OCI-LY7 (cell line): ENCODE results near the gene TRIM72. TPM values are rescaled to one million over a fixed set of nuclear protein-coding genes. Genes with fewer than 3 reads are reported as not detected.

ENCODE experiments used
- BruUV-seq: library from RNA; stranded (reverse); fragments of 400-500 nt; replicated peaks from 2 replicates; lab custom pipeline; 2021; lab: Mats Ljungman, UMichigan
- CTCF ChIA-PET: fragments of 300-600 bp; sonication (Branson Sonifier 250); formaldehyde crosslinking; loops from one replicate; lab custom pipeline; 2022; ENCODE audit warnings: antibody characterized with exemption; ENCODE audit not compliant: unreplicated experiment; lab: Charles Lee
- POLR2A ChIA-PET: fragments of 300-600 bp; sonication (Branson Sonifier 250); formaldehyde crosslinking; loops from one replicate; lab custom pipeline; 2022; ENCODE audit warnings: antibody characterized with exemption; lab: Charles Lee
- DNase-seq: peaks from one replicate; pipeline ENCODE4 v3.0.0-alpha.2; 2015; ENCODE audit warnings: low spot score
- H2AFZ ChIP-seq: fragments of 200-600 bp; sonication (generic), shearing (Covaris generic); 2 replicates; pipeline ENCODE4 v1.6.1; 2014; ENCODE audit warnings: mild to moderate bottlenecking, antibody characterized with exemption, low read length, moderate library complexity
- H3K27ac ChIP-seq: fragments of 200-600 bp; sonication (generic); 2 replicates; pipeline ENCODE4 v1.5.1; 2014; ENCODE audit warnings: mixed run types, low read depth, mild to moderate bottlenecking, moderate library complexity, low read length, inconsistent platforms; ENCODE audit not compliant: poor library complexity, severe bottlenecking
- H3K36me3 ChIP-seq: fragments of 200-600 bp; sonication (generic); 2 replicates; pipeline ENCODE4 v1.6.1; 2014; ENCODE audit warnings: mild to moderate bottlenecking, antibody characterized with exemption, low read length, moderate library complexity, mixed read lengths; ENCODE audit not compliant: insufficient read depth
- H3K4me1 ChIP-seq: fragments of 200-600 bp; sonication (generic); 2 replicates; pipeline ENCODE4 v1.5.1; 2014; ENCODE audit warnings: mild to moderate bottlenecking, low read length; ENCODE audit not compliant: insufficient read depth, poor library complexity, severe bottlenecking
- H3K4me2 ChIP-seq: fragments of 200-600 bp; sonication (generic); 2 replicates; pipeline ENCODE4 v1.6.1; 2014; ENCODE audit warnings: mild to moderate bottlenecking, low read length
- H3K4me3 ChIP-seq: fragments of 200-600 bp; sonication (generic); 2 replicates; pipeline ENCODE4 v1.5.1; 2014; ENCODE audit warnings: mild to moderate bottlenecking, low read depth, low read length; ENCODE audit not compliant: poor library complexity, severe bottlenecking
- H3K79me2 ChIP-seq: fragments of 200-600 bp; sonication (generic); 2 replicates; pipeline ENCODE4 v1.6.1; 2016; ENCODE audit warnings: low read depth, mild to moderate bottlenecking, low read length, moderate library complexity, mixed read lengths; ENCODE audit not compliant: insufficient read depth
- H3K9me2 ChIP-seq: fragments of 200-600 bp; sonication (generic); 2 replicates; pipeline ENCODE4 v1.6.1; 2016; ENCODE audit warnings: mild to moderate bottlenecking, low read length, mixed read lengths; ENCODE audit not compliant: insufficient read depth
- H3K9me3 ChIP-seq: fragments of 200-600 bp; sonication (generic); 2 replicates; pipeline ENCODE4 v1.6.1; 2014; ENCODE audit warnings: mild to moderate bottlenecking, mixed run types, low read length, mixed read lengths
- H4K20me1 ChIP-seq: fragments of 200-600 bp; sonication (generic); 2 replicates; pipeline ENCODE4 v1.6.1; 2014; ENCODE audit warnings: mild to moderate bottlenecking, antibody characterized with exemption, low read length, moderate library complexity, mixed read lengths; ENCODE audit not compliant: insufficient read depth
- CTCF ChIP-seq: fragments of 200-600 bp; sonication (generic); conservative IDR thresholded peaks from 2 replicates; pipeline ENCODE4 v1.5.1; 2014; ENCODE audit warnings: mild to moderate bottlenecking, antibody characterized with exemption, low read length, moderate library complexity, mixed read lengths
- EZH2phosphoT487 ChIP-seq: fragments of 200-600 bp; sonication (generic); IDR thresholded peaks from 2 replicates; pipeline ENCODE4 v1.6.1; 2018; ENCODE audit warnings: low read depth, borderline replicate concordance, mild to moderate bottlenecking, mixed run types, antibody characterized with exemption, low read length, moderate library complexity, mixed read lengths
- intact Hi-C: fragments of 100-400 bp; cut with micrococcal nuclease; formaldehyde crosslinking; loops from one replicate; pipeline ENCODE4 v1.10.0; 2022; ENCODE audit not compliant: unreplicated experiment
- total RNA-seq, 2 experiments: library from RNA; depleted of rRNA in 1 of 2; stranded (reverse); fragments of >200 nt in 1 of 2; shearing (Covaris generic) in 1 of 2; gene quantifications; 2 replicates each; pipeline ENCODE4 v1.2.3, GENCODE V29; 2014 to 2022

The TRIM72 gene
- total RNA-seq, 2 experiments from 2014 or later = 0.13 to 1.1 TPM

GRCh38 chr16:31187808-31188189 is 26.1 kb upstream of the TRIM72 start:
- Histone ChIP-seq H3K9me2 (no peaks in the 10 kb centered on the region), H3K27ac (no peak overlapping the region), H3K79me2 (peaks cover 73% of the 10 kb centered on the region), H3K4me3 (no peak overlapping the region), H2AFZ (no peak overlapping the region), H3K4me2 (no peak overlapping the region), H3K36me3 (peaks cover 100% of the 10 kb centered on the region), H4K20me1 (peaks cover 67% of the 10 kb centered on the region), H3K4me1 (peaks cover 5% of the 10 kb centered on the region), H3K9me3 (no peaks in the 10 kb centered on the region)
- intact Hi-C loops = no loop called here
- DNase-seq = no peak
- TF ChIP-seq CTCF (no peak), EZH2phosphoT487 (no peak)
- POLR2A ChIA-PET = interaction anchor here (1.1 kb wide), 1 partner anchor 14 kb away, joined by 4 read pairs; no protein-coding TSS in a partner anchor
- no TSS peak for BruUV-seq
- CTCF ChIA-PET = no interaction called here

- ChIA-PET CTCF (no interaction called here), POLR2A (interaction anchor here (1.1 to 1.2 kb wide), 2 partner anchors 13 kb away, joined by 3 to 4 read pairs; no protein-coding TSS in a partner anchor)
- peaks cover 63% of the 10 kb centered on the region for H3K79me2 ChIP-seq
- no peak overlapping the region for H2AFZ ChIP-seq
- no peaks in the 10 kb centered on the region for H3K9me3 ChIP-seq
- no peak overlapping the region for H3K4me3 ChIP-seq
- BruUV-seq = no TSS peak
- H3K4me2 ChIP-seq = no peak overlapping the region
- no peaks in the 10 kb centered on the region for H3K9me2 ChIP-seq
- peaks cover 100% of the 10 kb centered on the region for H3K36me3 ChIP-seq
- DNase-seq = no peak
- no peak overlapping the region for H3K27ac ChIP-seq
- intact Hi-C loops = no loop called here
- H4K20me1 ChIP-seq = peaks cover 58% of the 10 kb centered on the region
- no peaks in the 10 kb centered on the region for H3K4me1 ChIP-seq
- no peak for TF ChIP-seq EZH2phosphoT487
- TF ChIP-seq CTCF = no peak
Measured at GRCh38 chr16:31188450-31189411, 25.2 kb upstream of the TRIM72 start.

DNA sequence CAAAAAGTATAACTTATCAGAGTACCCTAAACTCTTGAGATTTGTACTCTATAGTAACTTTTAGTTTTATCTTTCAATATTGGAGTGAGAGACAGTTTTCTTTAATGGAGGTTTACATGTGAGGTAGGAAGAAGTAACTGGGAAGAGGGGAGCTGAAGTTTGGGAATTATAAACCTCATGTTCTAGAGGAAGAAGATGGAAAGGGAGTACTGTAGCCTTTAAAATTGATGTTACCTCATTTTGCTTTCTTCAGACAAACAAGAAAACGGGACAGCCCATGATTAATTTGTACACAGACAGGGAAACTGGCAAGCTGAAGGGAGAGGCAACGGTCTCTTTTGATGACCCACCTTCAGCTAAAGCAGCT is 24.5 kb upstream of the TRIM72 start:
- no TSS peak for BruUV-seq

More for the DNA sequence above, 24.5 kb upstream of the TRIM72 start:
- no peaks in the 10 kb centered on the region for H3K9me2 ChIP-seq
- ChIA-PET POLR2A (interaction anchor here (1.2 kb wide), 1 partner anchor 12 kb away, joined by 3 read pairs; no protein-coding TSS in a partner anchor), CTCF (no interaction called here)
- no peak overlapping the region for H2AFZ ChIP-seq
- H3K79me2 ChIP-seq = peaks cover 57% of the 10 kb centered on the region
- no peak for DNase-seq
- H3K27ac ChIP-seq = no peak overlapping the region
- TF ChIP-seq EZH2phosphoT487 (no peak), CTCF (no peak)
- peaks cover 56% of the 10 kb centered on the region for H4K20me1 ChIP-seq
- no peaks in the 10 kb centered on the region for H3K9me3 ChIP-seq
- no peaks in the 10 kb centered on the region for H3K4me1 ChIP-seq
- H3K4me3 ChIP-seq = no peak overlapping the region
- intact Hi-C loops = no loop called here
- no peak overlapping the region for H3K4me2 ChIP-seq
- peaks cover 100% of the 10 kb centered on the region for H3K36me3 ChIP-seq
